GM18498 (cell line): ENCODE data around the gene KRT73.
"Not testable (repeated sequence)": the region's sequence is repeated elsewhere in the genome, so short reads cannot be mapped to it uniquely, and the experiment has no call there.

Experiments
- ATAC-seq: cut with Tn5 transposase; IDR thresholded peaks from one replicate; pipeline ENCODE4 v1.9.1; 2021; ENCODE audit warnings: mild to moderate bottlenecking, moderate library complexity; ENCODE audit not compliant: unreplicated experiment

KRT73 gene

DNA sequence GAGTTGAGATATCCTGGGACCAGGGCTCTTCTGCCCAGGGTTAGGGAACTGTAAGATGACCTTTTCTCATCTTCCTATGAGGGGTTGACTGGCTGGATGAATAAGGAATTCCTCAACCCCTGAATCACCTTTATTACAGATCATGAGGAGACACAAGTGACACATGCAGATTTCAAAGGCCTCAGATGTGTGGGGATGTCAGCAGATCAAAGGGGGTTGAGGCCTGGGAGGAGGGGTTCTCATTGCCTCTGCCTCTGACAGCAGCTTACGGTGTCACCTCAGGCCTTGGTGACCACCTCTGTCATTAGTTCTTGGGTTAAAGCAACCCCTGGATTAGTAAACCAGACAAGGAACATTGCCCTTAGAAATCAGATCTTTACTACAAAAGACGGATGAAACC lies 15.0 kb downstream of the KRT73 start:
- ATAC-seq, result no peak

DNA sequence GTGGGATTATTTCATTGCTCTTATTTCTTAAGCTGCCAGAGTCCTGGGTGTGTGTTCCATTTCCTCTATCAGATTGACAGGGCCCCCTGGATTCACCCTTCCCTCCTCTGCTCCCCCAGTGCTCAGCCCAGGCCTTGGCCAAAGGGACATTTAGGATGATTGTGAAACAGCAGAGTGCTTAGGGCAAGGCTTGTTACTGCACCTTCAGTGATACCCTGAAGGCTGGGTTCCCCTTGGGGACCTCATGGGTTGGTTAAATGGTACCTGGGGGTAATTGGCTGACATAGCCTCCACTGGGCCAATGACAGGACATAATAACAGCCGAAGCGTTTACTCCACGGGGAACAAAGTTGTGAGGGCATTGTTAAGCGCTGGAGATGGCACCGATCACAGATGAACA lies 15.8 kb downstream of the KRT73 start:
- no peak for ATAC-seq

DNA sequence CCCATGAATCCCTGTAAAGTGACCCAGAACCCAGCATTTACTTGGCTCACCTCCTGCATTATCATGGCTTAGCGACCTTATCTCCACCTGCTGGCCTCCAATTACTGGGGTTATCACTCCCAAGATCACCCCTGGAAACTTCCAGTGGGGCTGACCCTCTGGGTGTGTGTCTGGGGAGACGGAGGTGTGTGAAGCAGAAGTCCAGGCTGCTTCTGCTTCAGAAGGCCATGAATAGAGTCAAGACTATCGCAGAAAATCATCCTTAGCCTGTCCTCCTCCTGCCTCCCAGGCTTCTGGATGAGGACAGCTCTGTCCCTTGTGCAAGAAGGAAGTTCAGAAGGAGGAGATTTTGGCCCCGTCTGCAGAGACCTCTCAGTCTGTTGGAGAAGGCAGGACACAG lies 16.7 kb downstream of the KRT73 start:
- ATAC-seq, result no peak

DNA sequence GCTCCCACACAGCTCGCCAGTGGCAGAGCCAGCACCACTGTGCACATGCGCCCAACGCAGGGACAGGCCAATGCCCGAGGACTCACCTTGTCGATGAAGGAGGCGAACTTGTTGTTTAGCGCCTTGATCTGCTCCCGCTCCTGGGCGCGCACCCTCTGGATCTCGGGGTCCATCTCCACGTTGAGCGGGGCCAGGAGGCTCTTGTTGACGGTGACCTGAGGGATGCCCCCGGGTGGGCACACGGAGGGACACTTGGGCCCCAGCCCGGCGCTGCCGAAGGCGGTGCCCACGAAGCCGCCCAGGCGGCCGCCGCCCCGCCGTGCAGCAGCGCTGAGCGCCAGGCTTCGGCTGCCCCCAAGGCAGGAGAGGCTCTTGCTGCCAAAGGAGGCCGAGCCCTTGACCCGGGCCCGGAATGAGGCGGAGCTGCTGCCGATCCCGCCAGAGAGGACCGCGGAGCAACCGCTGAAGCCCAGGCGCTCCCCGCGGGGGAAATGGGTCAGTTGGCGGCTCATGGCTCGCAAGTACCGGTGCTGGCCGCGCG lies 17.3 kb downstream of the KRT73 start, which contains the start of gene KRT72:
Gene KRT72, minus strand, starts transcription at position 523 of the 541 bp plus-strand sequence. Its CDS starts 11 bp downstream, at position 512.
- no peak for ATAC-seq

DNA sequence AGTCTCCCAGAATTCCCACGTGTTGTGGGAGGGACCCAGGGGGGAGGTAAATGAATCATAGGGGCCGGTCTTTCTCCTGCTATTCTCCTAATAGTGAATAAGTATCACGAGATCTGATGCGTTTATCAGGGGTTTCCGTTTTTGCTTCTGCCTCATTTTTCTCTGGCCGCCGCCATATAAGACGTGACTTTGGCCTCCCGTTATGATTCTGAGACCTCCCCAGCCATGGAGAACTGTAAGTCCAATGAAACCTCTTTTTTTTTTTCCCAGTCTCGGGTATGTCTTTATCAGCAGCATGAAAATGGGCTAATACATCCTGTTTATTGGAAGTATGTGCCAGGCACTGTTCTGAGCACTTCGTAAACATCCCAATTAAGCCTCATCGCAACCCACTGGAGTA lies 17.9 kb downstream of the KRT73 start:
- ATAC-seq, result no peak

DNA sequence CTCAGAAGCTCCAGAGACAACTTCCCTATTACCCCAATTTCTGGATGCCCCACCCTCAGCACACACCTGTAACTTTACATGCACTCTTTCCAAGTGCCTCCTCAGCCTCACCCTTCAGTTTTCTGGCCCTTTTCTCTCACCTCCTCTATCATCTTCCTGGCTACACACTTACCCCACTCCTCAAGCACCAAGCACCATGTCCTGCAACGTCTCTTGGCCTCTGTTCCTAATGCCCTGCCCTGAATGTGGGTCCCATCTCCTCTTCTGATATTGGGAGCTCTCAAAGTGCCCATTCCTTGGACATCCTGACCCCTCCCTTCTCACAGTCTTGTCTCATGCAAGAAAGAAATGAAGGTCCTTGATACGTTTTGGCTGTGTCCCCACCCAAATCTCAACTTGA lies 18.3 kb downstream of the KRT73 start:
- ATAC-seq, result no peak

DNA sequence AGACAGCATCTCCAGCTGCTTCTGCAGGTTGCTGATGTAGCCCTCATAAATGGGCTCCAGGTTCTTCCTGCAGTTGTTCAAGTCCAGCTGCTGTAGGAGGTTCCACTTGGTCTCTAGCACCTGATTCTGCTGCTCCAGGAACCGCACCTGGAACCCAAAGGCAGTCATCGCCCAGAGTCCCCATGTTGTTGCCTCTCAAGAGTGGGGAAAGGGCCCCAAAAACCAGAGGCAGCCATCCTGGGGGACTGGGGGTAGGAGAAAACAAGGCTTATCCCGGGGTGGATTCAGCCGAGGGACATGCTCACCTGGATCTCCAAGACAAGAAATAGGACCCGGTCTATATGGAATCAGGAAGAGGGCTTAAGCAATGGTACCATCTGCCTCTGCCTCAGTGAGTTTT lies 19.4 kb downstream of the KRT73 start:
- ATAC-seq, result no peak

DNA sequence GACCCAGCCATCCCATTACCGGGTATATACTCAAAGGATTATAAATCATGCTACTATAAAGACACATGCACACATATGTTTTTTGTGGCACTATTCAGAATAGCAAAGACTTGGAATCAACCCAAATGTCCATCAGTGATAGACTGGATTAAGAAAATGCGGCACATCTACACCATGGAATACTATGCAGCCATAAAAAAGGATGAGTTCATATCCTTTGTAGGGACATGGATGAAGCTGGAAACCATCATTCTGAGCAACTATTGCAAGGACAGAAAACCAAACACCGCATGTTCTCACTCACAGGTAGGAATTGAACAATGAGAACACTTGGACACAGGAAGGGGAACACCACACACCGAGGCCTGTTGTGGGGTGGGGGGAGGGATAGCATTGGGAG lies 24.1 kb downstream of the KRT73 start:
- not testable (repeated sequence) for ATAC-seq

DNA sequence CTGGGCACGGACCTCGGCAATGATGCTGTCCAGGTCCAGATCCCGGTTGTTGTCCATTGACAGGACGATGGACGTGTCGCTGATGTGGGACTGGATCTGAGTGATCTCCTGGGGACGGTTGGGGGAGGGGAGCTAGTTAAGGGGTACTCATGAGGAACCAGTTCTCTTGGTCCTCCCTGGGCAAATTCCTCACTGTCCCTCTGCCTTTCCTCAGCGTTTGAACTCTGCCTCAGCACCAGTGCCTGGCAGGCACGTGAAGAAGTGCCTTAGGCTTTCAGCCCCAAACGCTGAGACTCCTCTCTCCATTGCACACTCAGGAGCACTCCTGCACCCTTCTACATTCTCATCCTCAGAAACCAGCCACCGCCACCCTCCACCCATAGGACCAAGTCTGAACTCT lies 26.8 kb downstream of the KRT73 start:
- ATAC-seq, result no peak

DNA sequence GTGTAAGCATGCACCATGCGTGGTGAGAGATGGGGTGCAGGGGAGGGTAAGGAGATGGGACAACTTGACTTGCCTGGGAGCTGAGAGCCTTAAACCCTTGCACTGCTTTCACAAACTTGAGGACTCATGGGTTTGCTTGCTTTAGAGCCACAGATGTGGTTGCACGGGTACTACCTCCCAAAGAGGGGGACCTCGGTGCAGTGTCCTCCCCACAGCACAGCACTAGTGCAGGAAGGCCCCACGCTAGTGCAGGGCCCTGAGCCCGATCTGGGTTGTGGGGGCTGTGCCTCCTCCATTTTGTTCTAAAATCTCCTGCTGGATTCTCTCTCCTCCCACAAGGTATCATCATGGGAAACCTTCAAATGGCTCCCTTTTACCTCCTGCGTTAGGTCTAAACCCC lies 28.3 kb downstream of the KRT73 start:
- no peak for ATAC-seq

DNA sequence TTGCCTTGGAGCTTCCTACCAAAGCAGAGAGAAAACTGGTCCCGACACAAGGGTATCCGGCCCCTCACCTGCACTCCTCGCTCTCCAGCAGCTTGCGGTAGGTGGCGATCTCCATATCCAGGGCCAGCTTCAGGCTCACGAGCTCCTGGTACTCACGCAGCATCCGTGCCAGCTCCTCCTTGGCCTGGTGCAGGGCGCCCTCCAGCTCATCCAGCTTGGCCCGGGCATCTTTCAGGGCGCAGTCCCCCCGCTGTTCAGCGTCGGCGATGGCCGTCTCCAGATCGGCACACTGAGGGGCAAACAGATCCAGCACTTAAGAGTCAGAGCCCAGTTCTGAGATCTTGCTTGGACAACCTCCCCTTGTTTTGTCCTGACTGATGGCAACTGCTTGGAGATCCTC lies 30.8 kb downstream of the KRT73 start:
- ATAC-seq, result no peak

DNA sequence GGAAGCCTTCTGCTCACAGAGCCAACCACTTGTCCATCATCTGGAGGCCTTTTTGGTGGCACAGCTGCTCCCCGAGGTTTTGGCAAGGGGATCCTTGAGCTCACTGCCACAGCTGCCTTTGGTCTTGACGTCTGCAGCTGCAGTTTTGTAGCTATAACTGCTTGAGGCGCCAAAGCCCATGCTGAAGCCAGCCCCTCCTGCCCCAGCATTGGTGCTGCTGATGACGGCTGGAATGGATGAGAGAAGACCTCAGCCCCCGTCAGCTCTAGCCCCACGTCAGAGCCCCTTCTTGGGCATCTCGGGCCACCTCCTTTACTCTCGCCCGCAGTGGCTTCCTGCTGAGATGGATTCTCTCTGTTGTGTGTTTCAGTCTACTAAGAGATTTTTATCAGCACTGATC lies 32.4 kb downstream of the KRT73 start:
- ATAC-seq, result no peak

DNA sequence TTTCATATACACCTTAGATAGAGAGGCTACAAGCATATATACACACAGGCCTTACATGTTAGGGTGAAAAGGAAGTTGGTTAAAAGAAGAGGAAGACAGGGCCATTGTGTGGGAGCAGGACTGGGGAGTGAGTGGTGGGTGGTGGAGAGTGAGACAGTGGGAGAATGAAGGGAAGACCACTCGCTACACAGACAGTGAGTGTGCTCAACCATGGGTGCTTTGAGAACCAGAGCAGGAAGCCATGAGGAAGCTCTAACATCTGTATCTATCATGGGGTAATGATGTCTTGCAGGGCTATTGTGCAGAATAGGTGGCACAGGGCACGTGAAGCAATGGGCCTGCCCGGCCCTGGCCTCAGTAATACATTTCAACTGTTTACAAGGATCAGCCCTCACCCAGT lies 33.3 kb downstream of the KRT73 start:
- no peak for ATAC-seq

DNA sequence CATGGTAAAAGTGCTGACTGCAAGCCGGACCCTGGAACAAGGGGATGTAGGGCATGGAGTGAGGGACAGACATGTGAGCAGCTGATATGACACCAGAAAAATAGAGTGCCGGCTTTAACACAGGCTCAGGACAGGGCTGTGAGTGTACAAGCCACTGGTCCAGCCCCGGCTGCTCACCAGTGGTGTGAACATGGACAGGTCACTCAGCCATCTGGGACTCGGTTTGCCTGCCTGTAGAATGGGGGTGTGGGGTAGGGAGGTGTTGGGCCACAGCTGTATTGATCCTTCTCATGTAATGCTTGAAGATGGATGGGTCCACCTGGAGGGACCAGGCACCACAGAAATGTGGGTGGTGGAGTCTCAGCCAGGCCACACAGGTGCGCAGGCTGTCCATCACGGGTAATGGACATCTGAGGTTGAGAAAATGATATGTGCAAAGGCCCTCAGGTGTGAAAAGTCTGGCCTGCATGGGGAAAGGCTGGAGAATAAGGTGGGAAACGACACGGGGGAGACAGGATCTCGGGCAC lies 34.1 kb downstream of the KRT73 start:
- no peak for ATAC-seq

DNA sequence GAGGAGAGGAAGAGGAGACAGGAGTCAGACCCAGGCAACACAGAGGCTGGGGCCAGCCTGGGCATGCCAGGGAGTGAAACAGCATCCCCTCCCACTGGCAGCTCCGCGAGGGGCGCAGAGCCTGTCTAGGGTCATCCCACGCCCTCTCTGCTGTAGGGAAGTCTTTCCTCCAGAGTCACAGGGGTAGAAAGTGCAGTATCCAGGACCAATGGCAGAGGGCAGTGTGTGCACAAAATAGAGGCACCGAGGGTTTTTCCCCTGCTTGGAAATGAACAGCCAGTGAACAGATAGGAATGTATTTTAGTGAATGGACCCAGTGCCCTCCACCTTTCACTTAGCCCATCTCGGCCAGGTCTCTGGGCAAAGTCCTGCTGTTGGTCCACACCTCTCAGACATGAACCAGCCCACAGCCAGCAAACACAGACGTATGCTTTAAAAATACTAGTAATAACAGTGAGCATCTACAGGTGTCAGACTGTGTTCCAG lies 35.3 kb downstream of the KRT73 start:
- peak; percentile 48 for ATAC-seq

DNA sequence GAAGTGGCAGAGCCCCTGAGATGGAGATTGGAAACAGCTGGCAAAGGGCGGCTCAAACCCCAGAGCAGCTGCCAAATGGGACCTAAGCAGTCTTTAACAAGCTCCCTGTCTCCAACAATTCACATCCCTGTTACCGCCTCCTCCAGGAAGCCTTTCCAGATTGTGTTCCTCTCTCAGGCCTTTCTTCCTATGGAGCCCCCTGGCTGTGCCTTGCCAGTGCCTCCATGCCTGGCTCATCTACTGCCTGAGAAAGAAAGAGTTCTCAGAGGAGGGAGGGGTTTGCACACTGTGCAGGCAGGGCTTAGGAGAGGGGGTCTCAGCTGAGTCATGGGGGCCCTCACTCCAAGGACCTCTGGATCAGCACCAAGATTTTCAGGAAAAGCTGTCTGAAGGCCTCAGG lies 35.9 kb downstream of the KRT73 start:
- ATAC-seq, result no peak

DNA sequence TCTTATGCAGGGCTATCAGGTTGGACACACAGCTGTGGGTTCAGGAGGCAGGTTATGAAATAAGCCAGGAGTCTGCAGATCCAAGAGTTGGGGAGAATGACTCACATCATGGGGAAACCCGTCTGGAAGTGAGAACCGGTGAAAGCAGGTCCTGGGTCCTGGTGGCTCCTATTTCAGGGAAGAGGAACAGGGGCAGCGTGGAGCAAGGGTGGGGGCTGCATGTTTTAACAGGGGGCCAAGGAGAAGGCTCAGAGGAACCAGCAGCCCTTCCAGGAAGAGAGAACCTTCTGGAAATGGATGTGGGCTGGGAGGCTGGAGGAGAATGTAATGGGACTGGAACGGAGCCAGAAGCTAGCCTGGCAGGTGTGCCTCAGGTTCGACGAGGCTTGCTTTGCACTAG lies 36.9 kb downstream of the KRT73 start:
- no peak for ATAC-seq

DNA sequence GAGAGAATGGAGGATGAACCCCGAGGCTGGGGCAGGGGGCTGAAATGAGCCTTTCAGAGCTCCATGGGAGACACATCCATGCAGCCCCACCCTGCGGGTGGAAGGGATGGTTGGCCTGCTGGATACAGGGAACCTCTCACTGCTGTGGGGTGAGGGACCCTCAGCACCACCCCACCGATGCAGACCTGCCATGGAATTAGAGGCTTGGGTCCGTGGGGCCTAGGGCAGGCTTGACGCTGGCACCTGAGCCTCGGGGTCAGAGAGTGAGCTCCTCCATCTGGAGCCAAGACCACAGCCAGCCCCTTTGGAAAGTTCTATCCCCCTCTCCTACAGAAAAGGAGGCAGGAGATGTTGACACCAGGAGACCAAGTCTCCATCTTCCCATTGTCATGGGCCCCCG lies 37.3 kb downstream of the KRT73 start:
- ATAC-seq, result no peak

DNA sequence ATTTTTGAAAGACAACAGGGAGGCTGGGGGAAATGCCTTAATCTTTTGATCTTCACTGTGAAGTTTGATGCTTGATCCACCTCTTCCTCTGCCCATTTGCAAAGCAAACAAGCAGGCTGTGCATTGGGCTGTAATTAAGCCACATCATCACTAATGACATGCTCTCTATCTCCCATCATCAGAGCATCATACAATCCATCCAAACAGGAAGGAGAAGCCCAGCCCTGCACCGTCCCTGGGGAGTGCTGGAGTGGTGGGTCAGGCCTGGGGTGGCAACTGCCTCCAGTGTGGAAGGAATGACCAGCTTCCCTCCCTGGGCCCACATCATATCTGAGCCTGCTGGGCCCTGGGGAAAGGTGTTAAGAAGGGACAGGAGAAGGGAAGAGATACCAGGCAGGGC lies 37.9 kb downstream of the KRT73 start:
- ATAC-seq, result no peak

DNA sequence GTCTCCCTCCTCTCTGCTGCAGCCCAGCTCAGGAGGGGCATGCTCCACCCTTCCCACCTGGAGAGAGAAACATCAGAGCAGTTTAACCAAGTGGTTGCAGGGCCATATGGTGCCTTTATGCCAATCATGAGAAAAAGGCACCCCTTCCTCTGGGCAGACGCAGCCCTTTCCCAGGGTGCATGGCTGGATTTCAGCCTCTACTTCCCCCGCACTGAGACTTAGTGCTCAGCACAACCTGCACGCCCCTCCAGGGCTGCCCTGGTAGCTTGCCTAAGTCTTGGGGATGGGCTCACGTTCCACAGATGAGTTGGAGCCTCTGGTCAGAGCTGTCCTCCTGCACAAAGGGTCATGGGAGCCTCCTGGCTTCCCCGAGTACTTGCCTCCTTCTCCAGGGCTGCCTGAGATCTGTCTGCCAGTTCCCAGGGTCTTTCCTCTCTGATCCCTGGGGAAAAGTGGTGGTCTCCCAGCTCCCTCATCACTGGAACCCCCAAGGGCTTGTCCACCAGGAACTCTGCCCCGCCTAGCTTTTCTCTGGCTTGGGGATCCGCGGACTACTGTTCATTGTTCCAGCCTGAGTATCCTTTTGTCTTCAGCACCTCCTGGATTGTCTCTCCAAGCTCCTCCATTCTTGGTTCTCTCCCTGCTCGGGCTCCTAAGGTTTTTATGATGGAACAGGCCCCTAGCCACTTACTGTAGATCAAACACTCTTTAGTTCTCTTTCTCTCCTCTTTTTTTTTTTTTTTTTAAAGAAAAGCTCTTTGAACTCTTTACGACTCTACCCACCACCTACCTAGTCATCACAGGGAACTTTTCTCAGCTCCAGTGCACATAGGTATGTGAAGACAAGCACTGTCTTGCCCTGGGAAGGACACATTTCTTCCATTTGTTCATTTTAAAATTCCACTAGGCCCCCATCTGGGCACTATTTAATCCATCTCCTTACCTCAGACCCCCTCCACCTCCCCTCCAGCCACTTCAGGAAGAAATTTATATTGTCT lies 38.6 kb downstream of the KRT73 start:
- no peak for ATAC-seq

DNA sequence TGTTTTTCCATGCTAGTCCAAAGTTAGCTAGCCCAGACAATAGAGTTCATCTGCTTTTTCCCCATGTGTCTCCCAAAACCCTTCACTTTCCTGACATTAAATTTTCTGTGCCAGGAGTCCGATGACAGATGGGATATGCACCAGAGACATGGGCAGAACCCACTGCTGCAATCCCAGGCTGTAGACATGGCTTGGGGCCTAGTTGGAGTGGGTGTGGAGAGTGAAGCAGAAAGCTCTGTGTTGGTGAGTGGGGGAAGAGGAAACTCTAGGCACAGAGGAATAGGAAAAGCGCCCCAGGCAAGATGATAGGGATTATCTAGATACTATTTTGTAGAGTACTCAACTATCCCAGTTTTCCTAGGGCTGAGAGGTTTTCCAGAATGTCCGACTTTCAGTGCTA lies 39.9 kb downstream of the KRT73 start:
- no peak for ATAC-seq

DNA sequence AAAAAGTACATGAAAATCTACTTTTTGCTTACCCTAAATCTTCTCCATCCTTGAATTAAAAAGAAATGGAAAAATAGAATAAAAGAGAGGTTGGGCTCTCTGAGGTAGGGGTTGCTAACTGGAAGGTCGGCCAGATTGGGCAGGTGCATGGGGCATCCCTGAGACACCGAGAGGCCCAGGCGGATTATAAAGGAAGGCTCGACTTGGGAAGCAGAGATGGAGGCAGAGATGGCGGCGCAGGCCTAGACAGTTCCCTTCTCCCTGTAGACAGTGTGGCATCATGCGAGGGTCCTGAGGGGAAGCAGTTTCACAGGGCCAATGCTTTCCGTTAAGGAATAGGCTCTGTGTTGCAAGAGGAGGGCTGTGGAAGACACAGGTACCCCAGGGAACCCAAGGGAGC lies 41.0 kb downstream of the KRT73 start:
- no peak for ATAC-seq
